Hepatocyte (in vitro differentiated cells): ENCODE results near the gene TRMT10A. TPM values are rescaled to one million over a fixed set of nuclear protein-coding genes. Genes with fewer than 3 reads are reported as not detected.
"Not testable (repeated sequence)": the region's sequence is repeated elsewhere in the genome, so short reads cannot be mapped to it uniquely, and the experiment has no call there.

Experiments used
- DNase-seq: peaks from one replicate; pipeline ENCODE4 v3.0.0-alpha.2; 2016; ENCODE audit warnings: low spot score
- H2AFZ ChIP-seq: fragments of 200-600 bp; sonication (generic); 2 replicates; pipeline ENCODE4 v1.6.0; 2016; ENCODE audit warnings: antibody characterized with exemption, mild to moderate bottlenecking
- H3K27ac ChIP-seq: fragments of 200-600 bp; sonication (generic); 2 replicates; pipeline ENCODE4 v1.5.1; 2016; ENCODE audit warnings: mild to moderate bottlenecking
- H3K27me3 ChIP-seq: fragments of 200-600 bp; sonication (generic); 2 replicates; pipeline ENCODE4 v1.6.1; 2016
- H3K36me3 ChIP-seq: fragments of 200-600 bp; sonication (generic); replicated peaks from 2 replicates; pipeline ENCODE4 v1.5.1; 2016; ENCODE audit warnings: low read depth; ENCODE audit not compliant: insufficient read depth
- H3K4me1 ChIP-seq: fragments of 200-600 bp; sonication (generic); 2 replicates; pipeline ENCODE4 v1.5.1; 2016; ENCODE audit warnings: mild to moderate bottlenecking, moderate library complexity; ENCODE audit not compliant: insufficient read depth
- H3K4me2 ChIP-seq: fragments of 200-600 bp; sonication (generic); 2 replicates; pipeline ENCODE4 v1.6.0; 2016
- H3K4me3 ChIP-seq: fragments of 200-600 bp; sonication (generic); 2 replicates; pipeline ENCODE4 v1.5.1; 2016; ENCODE audit warnings: mild to moderate bottlenecking
- H3K79me2 ChIP-seq: fragments of 200-600 bp; sonication (generic); 2 replicates; pipeline ENCODE4 v1.6.0; 2017; ENCODE audit warnings: mild to moderate bottlenecking
- H3K9me2 ChIP-seq: fragments of 200-600 bp; sonication (generic); replicated peaks from 2 replicates; pipeline ENCODE4 v1.6.0; 2017; ENCODE audit warnings: mild to moderate bottlenecking; ENCODE audit not compliant: insufficient read depth
- H3K9me3 ChIP-seq: fragments of 200-600 bp; sonication (generic); 2 replicates; pipeline ENCODE4 v1.5.1; 2016; ENCODE audit warnings: low read depth, mild to moderate bottlenecking
- H4K20me1 ChIP-seq: fragments of 200-600 bp; sonication (generic); 2 replicates; pipeline ENCODE4 v1.6.0; 2016; ENCODE audit warnings: mild to moderate bottlenecking; ENCODE audit not compliant: insufficient read depth, poor library complexity, severe bottlenecking
- CTCF ChIP-seq: fragments of 200-600 bp; sonication (generic); IDR thresholded peaks from 2 replicates; pipeline ENCODE4 v1.5.1; 2016; ENCODE audit warnings: antibody characterized with exemption, mild to moderate bottlenecking; ENCODE audit not compliant: poor library complexity
- EZH2 ChIP-seq: fragments of 200-600 bp; sonication (generic); IDR thresholded peaks from 2 replicates; pipeline ENCODE4 v1.6.1; 2016; ENCODE audit warnings: antibody characterized with exemption, mild to moderate bottlenecking, borderline replicate concordance
- EZH2phosphoT487 ChIP-seq: fragments of 200-600 bp; sonication (generic); IDR thresholded peaks from one replicate; pipeline ENCODE4 v1.6.1; 2018; ENCODE audit warnings: antibody characterized with exemption, mild to moderate bottlenecking, low read depth, moderate library complexity; ENCODE audit not compliant: unreplicated experiment, severe bottlenecking
- WGBS: methylation state at CpG from one replicate; pipeline ENCODE4 v1.1.6; 2016; ENCODE audit warnings: low lambda C conversion rate; ENCODE audit errors: missing lambda C conversion rate; 5-methylcytosine and 5-hydroxymethylcytosine counted together
- polyA plus RNA-seq: library from polyadenylated mRNA; unstranded; fragments of >200 nt; fragmentation: Nextera tagmentation; extraction: Ambion mirVana; gene quantifications from 2 replicates; pipeline ENCODE4 v1.2.1, GENCODE V29; 2016
- total RNA-seq: library from RNA; depleted of rRNA; stranded (reverse); fragments of >200 nt; gene quantifications from 2 replicates; pipeline ENCODE4 v1.2.3, GENCODE V29; 2014

The TRMT10A gene
- total and polyA plus RNA-seq, 2 experiments from 2014 or later = 6.2 to 17.9 TPM

GRCh38 chr4:99537674-99538073 is 26.2 kb downstream of the TRMT10A start:
- H3K36me3 ChIP-seq = no peaks in the 10 kb centered on the region
- H4K20me1 ChIP-seq = no peaks in the 10 kb centered on the region
- no peak overlapping the region for H3K4me3 ChIP-seq
- no peak for DNase-seq
- H3K9me2 ChIP-seq = no peaks in the 10 kb centered on the region
- no peak overlapping the region for H2AFZ ChIP-seq
- no peaks in the 10 kb centered on the region for H3K4me1 ChIP-seq
- no peaks in the 10 kb centered on the region for H3K27me3 ChIP-seq
- no peaks in the 10 kb centered on the region for H3K79me2 ChIP-seq
- no peak overlapping the region for H3K4me2 ChIP-seq
- no peak for TF ChIP-seq EZH2phosphoT487
- no peak for TF ChIP-seq CTCF
- TF ChIP-seq EZH2 = no peak
- no peak overlapping the region for H3K27ac ChIP-seq
- WGBS = 94% methylated on average over 4 of the region's 4 CpGs
- H3K9me3 ChIP-seq = no peaks in the 10 kb centered on the region

- 40% methylated on average over 2 of the region's 2 CpGs for WGBS
- TF ChIP-seq EZH2 = no peak
- TF ChIP-seq CTCF = no peak
- TF ChIP-seq EZH2phosphoT487 = no peak
- H3K9me2 ChIP-seq = no peaks in the 10 kb centered on the region
- H4K20me1 ChIP-seq = no peaks in the 10 kb centered on the region
- no peaks in the 10 kb centered on the region for H3K27me3 ChIP-seq
- no peaks in the 10 kb centered on the region for H3K4me1 ChIP-seq
- no peaks in the 10 kb centered on the region for H3K9me3 ChIP-seq
- H3K27ac ChIP-seq = no peak overlapping the region
- H3K79me2 ChIP-seq = no peaks in the 10 kb centered on the region
- no peak for DNase-seq
- no peak overlapping the region for H3K4me2 ChIP-seq
- no peak overlapping the region for H3K4me3 ChIP-seq
- no peak overlapping the region for H2AFZ ChIP-seq
- no peaks in the 10 kb centered on the region for H3K36me3 ChIP-seq
Observed at GRCh38 chr4:99536848-99537247, 27.0 kb downstream of the TRMT10A start.

GRCh38 chr4:99536271-99536670 is 27.6 kb downstream of the TRMT10A start:
- Histone ChIP-seq H3K4me1 (no peaks in the 10 kb centered on the region), H3K36me3 (no peaks in the 10 kb centered on the region), H2AFZ (no peak overlapping the region), H3K79me2 (no peaks in the 10 kb centered on the region), H3K9me2 (no peaks in the 10 kb centered on the region), H3K27me3 (no peaks in the 10 kb centered on the region), H4K20me1 (no peaks in the 10 kb centered on the region), H3K27ac (no peak overlapping the region), H3K4me3 (no peak overlapping the region), H3K9me3 (no peaks in the 10 kb centered on the region), H3K4me2 (no peak overlapping the region)
- WGBS = 73% methylated on average over 2 of the region's 2 CpGs
- TF ChIP-seq EZH2phosphoT487 (no peak), CTCF (no peak), EZH2 (no peak)
- no peak for DNase-seq

- H3K27ac ChIP-seq, H3K79me2 ChIP-seq, H3K36me3 ChIP-seq, DNase-seq, H3K4me3 ChIP-seq, H3K9me3 ChIP-seq, H4K20me1 ChIP-seq, H2AFZ ChIP-seq, H3K4me1 ChIP-seq, H3K27me3 ChIP-seq, H3K9me2 ChIP-seq, H3K4me2 ChIP-seq: not testable (repeated sequence)
- WGBS = 89% methylated on average over 3 of the region's 3 CpGs
Observed at GRCh38 chr4:99534699-99535098, 29.1 kb downstream of the TRMT10A start.
